Lung microvascular endothelial cell (primary cell): ENCODE results near the gene PDZD4. TPM values are rescaled to one million over a fixed set of nuclear protein-coding genes. Genes with fewer than 3 reads are reported as not detected.

Experiments used
- DNase-seq, 2 donors: peaks; one replicate each; pipeline versions ENCODE4 v3.0.0 to v3.0.0-alpha.2; 2010; ENCODE audit warnings: low read depth in 2 of 2
- total RNA-seq: library from RNA; depleted of rRNA; stranded (reverse); fragments of >200 nt; gene quantifications from 2 replicates; pipeline ENCODE4 v1.2.1, GENCODE V29; 2014

The PDZD4 gene
- total RNA-seq, 1 donor from 2014 or later, result 0.60 TPM

DNA sequence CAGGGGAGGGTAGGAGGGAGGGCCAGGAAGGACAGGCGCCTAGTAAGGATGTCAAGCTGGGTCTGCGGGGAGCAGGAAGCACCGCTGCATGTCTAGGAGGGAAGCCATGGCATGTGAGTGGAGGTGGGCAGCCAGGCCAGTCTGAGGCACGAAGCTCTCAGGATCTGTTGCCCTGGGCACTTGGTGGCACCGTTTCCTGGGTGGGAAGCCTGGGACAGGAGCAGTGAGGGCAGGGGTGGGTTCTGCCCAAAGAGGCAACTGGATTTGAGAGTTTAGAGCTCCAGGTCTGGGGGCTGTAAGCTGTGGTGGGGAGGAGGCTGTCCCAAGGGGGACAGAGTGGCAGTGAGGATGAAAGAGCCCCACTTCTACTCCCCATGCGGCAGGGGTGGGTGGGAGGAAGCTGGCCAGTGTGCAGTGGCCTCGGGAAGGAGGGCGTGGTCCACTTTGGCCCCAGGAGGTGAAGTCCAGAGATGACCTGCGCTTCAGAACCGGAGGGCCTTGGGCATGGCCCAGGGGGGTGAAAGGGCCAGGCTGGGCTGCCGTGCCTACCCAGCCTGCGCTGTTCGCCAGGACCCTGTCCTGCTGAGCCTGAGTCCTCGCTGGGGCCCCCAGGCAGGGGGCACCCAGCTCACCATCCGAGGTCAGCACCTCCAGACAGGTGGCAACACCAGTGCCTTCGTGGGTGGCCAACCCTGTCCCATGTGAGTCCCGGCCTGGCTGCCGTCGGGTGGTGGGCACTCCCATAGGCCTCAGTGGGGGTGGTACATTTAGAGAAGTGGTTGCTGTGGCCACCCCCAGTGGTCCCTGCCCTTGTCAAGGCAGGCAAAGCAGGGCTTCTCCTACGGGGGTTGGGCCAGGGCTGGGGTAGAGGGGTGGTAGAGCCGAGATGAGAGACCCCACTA is 57.8 kb downstream of the PDZD4 start:
- no peak for DNase-seq

DNA sequence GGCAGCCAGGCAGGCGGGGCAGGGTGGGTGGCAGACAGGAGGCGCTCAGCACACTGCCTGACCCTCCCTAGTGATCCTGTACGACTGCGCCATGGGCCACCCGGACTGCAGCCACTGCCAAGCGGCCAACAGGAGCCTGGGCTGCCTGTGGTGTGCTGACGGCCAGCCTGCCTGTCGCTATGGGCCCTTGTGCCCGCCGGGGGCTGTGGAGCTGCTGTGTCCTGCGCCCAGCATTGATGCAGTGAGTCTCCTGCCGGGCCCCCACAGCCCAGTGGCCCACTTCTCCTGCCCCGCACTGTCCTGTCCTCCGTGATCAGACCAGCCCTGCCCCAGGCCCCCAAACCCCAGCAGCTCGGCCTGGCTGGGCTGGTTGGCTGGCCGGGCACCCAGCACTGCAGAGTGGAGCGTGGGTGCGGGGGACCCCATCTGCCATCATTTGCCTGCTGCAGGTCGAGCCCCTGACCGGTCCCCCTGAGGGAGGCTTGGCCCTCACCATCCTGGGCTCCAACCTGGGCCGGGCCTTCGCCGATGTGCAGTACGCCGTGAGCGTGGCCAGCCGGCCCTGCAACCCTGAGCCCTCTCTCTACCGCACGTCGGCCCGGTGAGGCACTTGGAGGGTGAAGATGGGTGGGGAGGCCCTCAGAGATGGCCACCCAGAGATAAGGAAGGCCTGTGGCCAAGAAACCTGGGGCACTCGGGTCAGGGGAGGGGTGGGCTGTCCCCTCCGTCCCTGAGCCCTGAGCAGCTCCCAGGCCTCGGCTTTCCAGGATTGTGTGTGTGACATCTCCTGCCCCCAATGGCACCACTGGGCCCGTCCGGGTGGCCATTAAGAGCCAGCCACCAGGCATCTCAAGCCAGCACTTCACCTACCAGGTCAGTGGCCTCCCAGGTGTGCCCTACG is 58.7 kb downstream of the PDZD4 start:
- no peak for DNase-seq

DNA sequence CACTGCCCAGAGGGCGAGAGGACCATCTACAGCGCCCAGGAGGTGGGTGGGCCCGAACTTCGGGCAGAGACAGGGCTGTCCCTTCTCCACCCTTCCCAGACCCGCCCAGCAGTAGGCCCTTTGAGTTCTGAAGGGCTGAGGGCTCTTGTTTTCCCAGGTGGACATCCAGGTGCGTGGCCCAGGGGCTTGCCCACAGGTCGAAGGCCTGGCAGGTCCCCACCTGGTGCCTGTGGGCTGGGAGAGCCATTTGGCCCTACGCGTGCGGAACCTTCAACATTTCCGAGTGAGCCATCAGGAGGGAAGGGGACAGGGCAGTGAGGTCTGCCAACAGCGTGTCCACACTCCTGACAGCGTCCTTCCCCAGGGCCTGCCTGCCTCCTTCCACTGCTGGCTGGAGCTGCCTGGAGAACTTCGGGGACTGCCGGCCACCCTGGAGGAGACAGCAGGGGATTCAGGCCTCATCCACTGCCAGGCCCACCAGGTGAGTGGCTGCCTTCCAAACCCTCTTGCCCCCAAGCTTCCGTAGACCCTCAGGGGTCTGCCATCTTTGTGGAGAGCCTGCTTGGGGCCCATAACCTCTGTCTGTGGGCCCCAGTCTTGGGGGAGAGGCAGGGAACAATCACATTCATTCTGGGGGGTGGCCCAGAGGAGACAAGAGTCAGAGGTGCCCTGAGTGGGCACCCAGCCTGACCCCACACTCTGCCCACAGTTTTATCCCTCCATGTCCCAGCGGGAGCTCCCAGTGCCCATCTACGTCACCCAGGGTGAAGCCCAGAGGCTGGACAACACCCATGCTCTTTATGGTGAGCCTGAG is 59.5 kb downstream of the PDZD4 start:
- DNase-seq, result no peak

GRCh38 chrX:153769865-153770600 is 60.3 kb downstream of the PDZD4 start:
- no peak for DNase-seq

DNA sequence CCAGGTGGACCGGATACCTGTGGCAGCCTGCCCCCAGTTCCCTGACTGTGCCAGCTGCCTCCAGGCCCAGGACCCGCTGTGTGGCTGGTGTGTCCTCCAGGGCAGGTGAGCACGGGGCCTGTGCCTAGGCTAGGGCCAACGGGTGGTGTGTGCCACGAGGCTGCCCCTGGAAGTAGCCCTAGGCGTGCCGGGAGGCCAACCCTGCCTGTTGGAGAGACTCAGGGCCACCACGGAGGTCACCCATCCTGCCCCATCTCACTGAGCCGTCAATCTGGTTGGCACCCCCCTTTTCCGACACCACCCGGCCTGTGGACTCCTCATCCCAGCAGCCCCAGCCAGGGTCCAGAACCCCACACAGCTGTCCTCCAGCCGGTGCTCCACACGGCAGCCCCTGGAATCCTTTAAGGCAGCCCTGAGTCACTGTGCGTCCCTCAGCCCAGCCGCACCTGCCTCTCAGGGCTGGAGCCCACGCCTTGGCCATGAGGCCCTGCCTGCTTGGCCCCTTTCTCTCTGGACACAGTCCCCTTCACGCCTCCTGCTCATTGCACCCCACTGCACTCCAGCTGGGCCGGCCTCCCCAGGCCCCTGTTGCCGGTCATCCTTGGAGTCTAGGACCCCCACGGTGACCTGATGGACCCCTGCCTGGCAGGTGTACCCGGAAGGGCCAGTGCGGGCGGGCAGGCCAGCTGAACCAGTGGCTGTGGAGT is 61.0 kb downstream of the PDZD4 start:
- no peak for DNase-seq

DNA sequence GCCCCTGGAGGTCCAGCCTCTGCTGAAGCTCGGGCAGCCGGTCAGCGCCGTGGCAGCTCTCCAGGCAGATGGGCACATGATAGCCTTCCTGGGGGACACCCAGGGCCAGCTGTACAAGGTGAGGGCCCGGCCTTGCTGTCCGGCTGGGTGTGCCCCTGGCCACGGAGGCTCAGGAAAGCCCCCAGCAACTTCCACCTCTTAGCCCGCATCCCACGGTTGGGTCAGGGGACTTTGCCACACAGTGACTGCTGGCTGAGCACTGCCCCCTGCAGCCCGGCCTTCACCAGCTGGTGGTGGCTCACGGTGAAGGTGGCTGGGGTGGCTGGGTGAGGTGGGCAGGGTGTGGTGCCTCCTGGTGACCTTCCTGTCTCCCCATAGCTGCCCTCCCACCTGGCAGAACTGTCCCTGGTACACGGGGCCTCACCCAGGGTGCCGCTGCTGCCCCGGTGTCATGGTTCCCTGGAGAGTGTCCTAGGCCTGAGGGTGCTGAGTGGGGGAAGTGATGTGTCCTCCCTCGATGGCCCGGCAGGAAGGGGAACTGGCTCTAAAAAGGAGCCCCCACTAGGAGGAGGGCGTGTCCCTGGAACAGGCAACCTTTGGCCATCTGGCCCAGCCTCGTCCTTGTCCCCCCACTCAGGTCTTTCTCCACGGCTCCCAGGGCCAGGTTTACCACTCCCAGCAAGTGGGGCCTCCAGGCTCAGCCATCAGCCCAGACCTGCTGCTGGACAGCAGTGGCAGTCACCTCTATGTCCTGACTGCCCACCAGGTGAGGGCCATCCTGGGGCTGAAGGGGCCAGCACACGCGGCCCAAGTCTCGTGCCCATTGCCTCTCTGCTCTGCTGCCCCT is 61.8 kb downstream of the PDZD4 start:
- DNase-seq, result peak in 1 of 2 donors; percentile 16

GRCh38 chrX:153767674-153768055 is 62.7 kb downstream of the PDZD4 start:
- DNase-seq, result no peak

DNA sequence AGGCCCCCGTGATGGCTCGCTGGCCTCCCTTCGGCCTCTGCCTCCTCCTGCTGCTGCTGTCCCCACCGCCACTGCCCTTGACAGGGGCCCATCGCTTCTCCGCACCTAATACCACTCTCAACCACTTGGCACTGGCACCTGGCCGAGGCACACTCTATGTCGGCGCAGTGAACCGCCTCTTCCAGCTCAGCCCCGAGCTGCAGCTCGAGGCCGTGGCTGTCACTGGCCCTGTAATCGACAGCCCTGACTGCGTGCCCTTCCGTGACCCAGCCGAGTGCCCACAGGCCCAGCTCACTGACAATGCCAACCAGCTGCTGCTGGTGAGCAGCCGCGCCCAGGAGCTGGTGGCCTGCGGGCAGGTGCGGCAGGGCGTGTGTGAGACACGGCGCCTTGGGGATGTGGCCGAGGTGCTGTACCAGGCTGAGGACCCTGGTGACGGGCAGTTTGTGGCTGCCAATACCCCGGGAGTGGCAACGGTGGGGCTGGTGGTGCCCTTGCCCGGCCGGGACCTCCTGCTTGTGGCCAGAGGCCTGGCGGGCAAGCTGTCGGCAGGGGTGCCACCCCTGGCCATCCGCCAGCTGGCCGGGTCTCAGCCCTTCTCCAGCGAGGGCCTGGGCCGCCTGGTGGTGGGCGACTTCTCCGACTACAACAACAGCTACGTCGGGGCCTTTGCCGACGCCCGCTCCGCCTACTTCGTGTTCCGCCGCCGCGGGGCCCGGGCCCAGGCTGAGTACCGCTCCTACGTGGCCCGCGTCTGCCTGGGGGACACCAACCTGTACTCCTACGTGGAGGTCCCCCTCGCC is 63.3 kb downstream of the PDZD4 start:
- DNase-seq, result no peak

- DNase-seq, result peak; percentile 53 to 67
These were observed 64.1 kb downstream of the PDZD4 start for GRCh38 chrX:153766098-153766817.

- DNase-seq, result peak; percentile 37 to 70
These were observed 64.9 kb downstream of the PDZD4 start for GRCh38 chrX:153765138-153766079.

DNA sequence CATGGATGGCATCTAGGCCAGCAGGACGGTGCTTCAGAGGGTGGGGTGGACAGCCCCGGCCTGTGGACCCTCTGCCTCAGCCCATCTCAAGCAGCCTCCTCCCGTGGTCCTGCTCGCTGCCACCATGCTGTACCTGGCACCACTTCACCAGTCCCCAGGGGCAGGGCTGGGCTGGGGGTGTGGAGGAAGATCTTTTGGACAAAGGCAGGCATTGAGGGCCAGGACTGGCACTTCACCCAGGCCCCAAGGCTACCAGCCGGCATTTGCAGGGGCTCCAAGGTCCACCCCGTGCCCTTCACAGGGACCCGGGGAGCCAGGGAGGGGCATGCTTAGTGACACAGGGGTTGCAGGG is 65.6 kb downstream of the PDZD4 start:
- no peak for DNase-seq

GRCh38 chrX:153763989-153764755 is 66.2 kb downstream of the PDZD4 start, which contains the start of gene PLXNB3:
Gene PLXNB3, plus strand, starts transcription at chrX:153764249. Its CDS starts 1,287 bp downstream, at chrX:153765536.
- peak; percentile 66 to 81 for DNase-seq

DNA sequence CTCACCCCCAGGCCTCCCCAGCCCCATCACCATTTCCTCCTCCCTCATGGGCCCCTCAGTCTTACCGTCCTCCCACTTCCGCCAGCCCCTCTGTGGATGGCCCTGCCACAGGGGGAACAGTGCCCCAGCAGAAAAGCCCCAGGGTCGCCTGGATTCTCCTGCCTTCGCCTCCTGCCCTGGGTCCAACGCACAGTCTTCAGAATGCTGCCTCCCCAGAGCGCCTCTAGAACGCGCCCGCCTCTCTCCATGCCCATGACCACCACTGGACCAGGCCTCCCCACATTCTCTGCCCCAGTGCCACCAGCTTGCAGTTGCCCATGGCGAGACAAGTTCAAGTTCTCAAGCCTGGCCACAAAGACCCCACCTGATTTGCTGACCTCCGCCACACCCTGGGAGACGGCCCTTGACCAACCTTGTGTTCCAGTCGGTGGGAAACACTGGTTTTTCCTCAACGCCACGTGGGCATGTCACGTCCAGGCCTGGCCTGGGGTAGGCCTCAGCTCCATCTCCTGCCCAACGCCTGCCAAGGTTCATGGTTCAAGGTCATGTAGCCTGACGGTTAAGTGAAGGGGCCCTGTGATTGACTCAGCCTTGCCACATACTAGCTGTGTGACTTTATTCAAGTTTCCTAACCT is 66.9 kb downstream of the PDZD4 start:
- no peak for DNase-seq

- DNase-seq, result no peak
These were observed 67.6 kb downstream of the PDZD4 start for GRCh38 chrX:153762626-153763173.

GRCh38 chrX:153761863-153762262 is 68.5 kb downstream of the PDZD4 start:
- DNase-seq, result no peak
